Progenitor cell of endocrine pancreas (in vitro differentiated cells): ENCODE results near the gene OR2F1. TPM values are rescaled to one million over a fixed set of nuclear protein-coding genes. Genes with fewer than 3 reads are reported as not detected.

Experiments used
- DNase-seq: peaks from one replicate; pipeline ENCODE4 v3.0.0; 2021; ENCODE audit warnings: low spot score; ENCODE audit not compliant: unreplicated experiment
- H3K27ac Mint-ChIP-seq: 2 replicates; pipeline ENCODE4 v1.8.0; 2021; ENCODE audit warnings: mild to moderate bottlenecking, moderate library complexity, mixed read lengths
- H3K27me3 Mint-ChIP-seq: 2 replicates; pipeline ENCODE4 v1.8.0; 2021; ENCODE audit warnings: mixed read lengths
- H3K36me3 Mint-ChIP-seq: 2 replicates; pipeline ENCODE4 v1.8.0; 2022; ENCODE audit warnings: mixed read lengths; ENCODE audit not compliant: insufficient read depth
- H3K4me1 Mint-ChIP-seq: 2 replicates; pipeline ENCODE4 v1.8.0; 2021; ENCODE audit warnings: low read depth, mixed read lengths
- H3K4me3 Mint-ChIP-seq: 2 replicates; pipeline ENCODE4 v1.8.0; 2021; ENCODE audit warnings: low read depth, mild to moderate bottlenecking, moderate library complexity, mixed read lengths
- H3K9me3 Mint-ChIP-seq: 2 replicates; pipeline ENCODE4 v1.8.0; 2021; ENCODE audit warnings: low read depth, mixed read lengths
- total RNA-seq: library from RNA; stranded (reverse); gene quantifications from 2 replicates; pipeline ENCODE4 v1.2.1, GENCODE V29; 2021
- TF ChIP-seq, protein P1 (sequence below): fragments of 200-600 bp; sonication (generic); IDR thresholded peaks from one replicate; pipeline ENCODE4 v1.5.0; 2021; ENCODE audit warnings: antibody characterized with exemption, mild to moderate bottlenecking; ENCODE audit not compliant: unreplicated experiment

Gene OR2F1
- total RNA-seq, 1 donor from 2014 or later: not detected

DNA sequence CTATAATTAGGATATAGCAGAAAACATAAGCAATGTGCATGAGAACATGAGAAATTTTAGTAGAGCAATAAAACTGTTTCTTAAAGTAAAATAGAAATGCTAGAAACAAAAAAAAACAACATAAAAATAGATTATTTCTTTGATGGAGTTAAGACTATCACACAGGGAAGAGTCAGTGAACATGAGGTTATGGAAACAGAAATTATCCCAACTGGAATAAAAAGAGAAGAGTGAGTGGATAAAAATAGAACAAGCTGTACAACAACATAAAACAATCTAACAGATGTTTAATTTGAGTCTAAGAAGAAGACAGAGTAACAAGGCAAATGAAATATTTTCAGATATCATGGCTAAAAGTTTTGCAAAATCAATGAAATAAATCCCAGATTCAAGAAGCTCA is 38.0 kb downstream of the OR2F1 start:
- H3K4me3 Mint-ChIP-seq: no peak overlapping the region
- TF ChIP-seq, protein P1, sequence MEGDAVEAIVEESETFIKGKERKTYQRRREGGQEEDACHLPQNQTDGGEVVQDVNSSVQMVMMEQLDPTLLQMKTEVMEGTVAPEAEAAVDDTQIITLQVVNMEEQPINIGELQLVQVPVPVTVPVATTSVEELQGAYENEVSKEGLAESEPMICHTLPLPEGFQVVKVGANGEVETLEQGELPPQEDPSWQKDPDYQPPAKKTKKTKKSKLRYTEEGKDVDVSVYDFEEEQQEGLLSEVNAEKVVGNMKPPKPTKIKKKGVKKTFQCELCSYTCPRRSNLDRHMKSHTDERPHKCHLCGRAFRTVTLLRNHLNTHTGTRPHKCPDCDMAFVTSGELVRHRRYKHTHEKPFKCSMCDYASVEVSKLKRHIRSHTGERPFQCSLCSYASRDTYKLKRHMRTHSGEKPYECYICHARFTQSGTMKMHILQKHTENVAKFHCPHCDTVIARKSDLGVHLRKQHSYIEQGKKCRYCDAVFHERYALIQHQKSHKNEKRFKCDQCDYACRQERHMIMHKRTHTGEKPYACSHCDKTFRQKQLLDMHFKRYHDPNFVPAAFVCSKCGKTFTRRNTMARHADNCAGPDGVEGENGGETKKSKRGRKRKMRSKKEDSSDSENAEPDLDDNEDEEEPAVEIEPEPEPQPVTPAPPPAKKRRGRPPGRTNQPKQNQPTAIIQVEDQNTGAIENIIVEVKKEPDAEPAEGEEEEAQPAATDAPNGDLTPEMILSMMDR: no peak
- H3K27ac Mint-ChIP-seq: no peak overlapping the region
- H3K9me3 Mint-ChIP-seq: peaks cover 17% of the 10 kb centered on the region
- no peaks in the 10 kb centered on the region for H3K27me3 Mint-ChIP-seq
- no peak for DNase-seq
- H3K4me1 Mint-ChIP-seq: peaks cover 11% of the 10 kb centered on the region
- H3K36me3 Mint-ChIP-seq: peaks cover 2% of the 10 kb centered on the region

DNA sequence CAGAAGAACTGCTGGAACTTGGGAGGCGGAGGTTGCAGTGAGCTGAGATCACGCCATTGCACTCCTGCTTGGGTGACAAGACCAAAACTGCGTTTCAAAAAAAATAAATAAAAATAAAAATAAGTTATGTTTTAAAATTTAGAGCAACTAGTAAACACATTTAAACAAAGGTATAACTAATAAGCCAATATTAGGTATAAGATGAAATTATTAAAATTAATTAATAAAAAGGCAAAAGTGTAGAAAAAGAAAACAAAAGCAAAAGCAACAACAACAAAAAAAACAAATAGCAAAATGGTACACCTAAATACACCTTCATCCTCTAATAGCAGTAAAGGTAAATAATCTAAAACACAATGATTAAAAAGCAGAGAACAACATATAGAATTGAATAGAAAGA is 39.3 kb downstream of the OR2F1 start:
- peaks cover 17% of the 10 kb centered on the region for H3K9me3 Mint-ChIP-seq
- TF ChIP-seq, protein P1: no peak

GRCh38 chr7:144000020-144000419 is 45.4 kb downstream of the OR2F1 start, which contains the start of gene OR6B1:
OR6B1 (plus strand) TSS chr7:144000320; CDS start chr7:144003997, 3,677 bp downstream.
- Mint-ChIP-seq H3K27me3 (peaks cover 4% of the 10 kb centered on the region), H3K36me3 (peaks cover under 1% of the 10 kb centered on the region), H3K27ac (no peak within 1 kb of the TSS), H3K4me3 (no peak within 1 kb of the TSS), H3K9me3 (peaks cover 6% of the 10 kb centered on the region), H3K4me1 (peaks cover 10% of the 10 kb centered on the region)
- TF ChIP-seq, protein P1: no peak
- DNase-seq: no peak

More for the DNA sequence above, 39.3 kb downstream of the OR2F1 start:
- no peak overlapping the region for H3K4me3 Mint-ChIP-seq
- H3K4me1 Mint-ChIP-seq: peaks cover 11% of the 10 kb centered on the region
- DNase-seq: no peak
- no peak overlapping the region for H3K27ac Mint-ChIP-seq
- H3K36me3 Mint-ChIP-seq: peaks cover 2% of the 10 kb centered on the region
- H3K27me3 Mint-ChIP-seq: no peaks in the 10 kb centered on the region

GRCh38 chr7:144001543-144001942 is 46.9 kb downstream of the OR2F1 start:
- no peak for DNase-seq
- Mint-ChIP-seq H3K27me3 (peaks cover 4% of the 10 kb centered on the region), H3K4me3 (no peak overlapping the region), H3K9me3 (peaks cover under 1% of the 10 kb centered on the region), H3K36me3 (no peaks in the 10 kb centered on the region), H3K4me1 (peaks cover 8% of the 10 kb centered on the region), H3K27ac (no peak overlapping the region)
- TF ChIP-seq, protein P1: no peak

DNA sequence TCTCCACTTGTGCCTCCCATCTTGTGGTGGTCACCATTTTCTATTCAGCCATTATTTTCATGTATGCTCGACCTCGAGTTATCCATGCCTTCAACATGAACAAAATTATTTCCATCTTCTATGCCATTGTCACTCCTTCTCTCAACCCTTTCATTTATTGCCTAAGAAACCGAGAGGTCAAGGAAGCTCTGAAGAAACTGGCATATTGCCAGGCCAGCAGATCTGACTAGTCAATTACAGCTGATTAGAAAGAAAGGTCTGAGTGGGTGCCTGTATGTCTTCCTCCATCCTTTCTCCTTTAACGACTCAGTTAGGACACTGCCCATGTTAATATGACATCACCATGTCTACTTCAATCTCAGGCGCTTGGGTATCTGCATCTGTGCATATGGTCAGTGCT is 50.1 kb downstream of the OR2F1 start:
- DNase-seq: no peak
- no peak overlapping the region for H3K27ac Mint-ChIP-seq
- TF ChIP-seq, protein P1: no peak
- peaks cover 4% of the 10 kb centered on the region for H3K27me3 Mint-ChIP-seq
- H3K4me1 Mint-ChIP-seq: peaks cover 3% of the 10 kb centered on the region
- H3K4me3 Mint-ChIP-seq: no peak overlapping the region
- H3K36me3 Mint-ChIP-seq: no peaks in the 10 kb centered on the region
- peaks cover 14% of the 10 kb centered on the region for H3K9me3 Mint-ChIP-seq
